T-helper 1 cell treated with Interleukin-12 subunit alpha and Interleukin-12 subunit beta and Interleukin-4 antibody, amounts not matched to agents 30 ng/mL and 1 ng/mL, for 36 hours (primary cell): Measurements from ENCODE around the gene MAN1A2. TPM values are rescaled to one million over a fixed set of nuclear protein-coding genes. Genes with fewer than 3 reads are reported as not detected.
"Not testable (repeated sequence)": the region's sequence is repeated elsewhere in the genome, so short reads cannot be mapped to it uniquely, and the experiment has no call there.

Source experiments
- intact Hi-C: fragments of 100-400 bp; cut with micrococcal nuclease; formaldehyde crosslinking; loops from one replicate; pipeline ENCODE4 v1.15.1; 2024
- total RNA-seq: library from RNA; stranded (reverse); gene quantifications from 2 replicates; pipeline ENCODE4 v1.2.3, GENCODE V29; 2022

MAN1A2 gene
- total RNA-seq: 43.2 and 44.6 TPM in 2 replicates

DNA sequence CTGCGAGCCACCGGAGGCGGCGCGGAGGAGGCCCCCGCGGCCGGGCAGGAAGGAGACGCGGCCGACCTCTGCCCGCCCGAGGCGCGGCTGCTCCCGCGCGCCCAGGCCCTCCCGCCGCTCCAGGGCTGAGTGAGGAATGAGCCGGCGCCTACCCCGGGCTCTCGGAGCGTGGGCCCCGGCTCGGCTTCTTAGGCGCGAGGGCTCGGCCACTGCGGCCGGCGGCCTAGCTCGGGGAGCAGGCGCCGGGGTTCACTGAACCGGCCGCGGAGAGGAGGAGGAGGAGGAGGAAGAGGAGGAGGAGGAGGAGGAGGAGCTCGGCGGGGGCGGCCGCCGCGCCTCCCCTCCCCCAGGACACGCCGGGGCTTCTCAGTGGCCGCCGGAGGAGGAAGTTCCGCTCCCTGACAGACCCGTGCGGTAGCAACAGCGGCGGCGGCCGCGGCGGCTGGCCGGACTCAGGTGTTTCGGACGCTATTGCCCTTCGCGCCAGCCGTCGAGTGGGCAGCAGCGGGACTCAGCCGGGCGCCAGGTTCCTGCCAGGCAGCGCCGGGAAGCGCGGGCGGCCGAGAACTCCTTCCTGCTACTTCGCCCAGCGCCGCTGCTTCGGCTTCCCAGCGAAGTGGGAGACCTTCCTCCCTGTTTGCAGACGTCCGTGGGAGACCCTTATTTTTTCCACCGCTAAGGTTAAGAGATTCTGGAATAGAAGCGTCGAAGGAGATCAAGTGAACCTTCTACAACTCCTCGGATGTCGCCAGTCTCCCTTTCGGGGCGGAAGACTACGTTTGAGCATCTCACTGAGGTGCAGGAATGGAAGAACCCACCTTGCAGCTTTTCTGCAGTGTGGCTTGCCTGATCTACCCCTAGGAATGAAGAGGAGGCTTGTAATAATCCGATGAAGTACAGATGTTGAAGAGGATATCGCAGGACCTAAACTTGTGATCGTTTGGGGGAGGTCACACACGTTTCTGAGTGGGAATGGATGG is at the start of gene MAN1A2:
MAN1A2 (plus strand) TSS at position 404 of the 980 bp plus-strand sequence. CDS start 735 bp downstream, outside the sequence.
- intact Hi-C loops: loop anchor here (1.0 to 10.0 kb wide), 15 partner anchors 25 to 1773 kb away; partner anchors contain the start of genes GDAP2, TENT5C, TRIM45 and TTF2

DNA sequence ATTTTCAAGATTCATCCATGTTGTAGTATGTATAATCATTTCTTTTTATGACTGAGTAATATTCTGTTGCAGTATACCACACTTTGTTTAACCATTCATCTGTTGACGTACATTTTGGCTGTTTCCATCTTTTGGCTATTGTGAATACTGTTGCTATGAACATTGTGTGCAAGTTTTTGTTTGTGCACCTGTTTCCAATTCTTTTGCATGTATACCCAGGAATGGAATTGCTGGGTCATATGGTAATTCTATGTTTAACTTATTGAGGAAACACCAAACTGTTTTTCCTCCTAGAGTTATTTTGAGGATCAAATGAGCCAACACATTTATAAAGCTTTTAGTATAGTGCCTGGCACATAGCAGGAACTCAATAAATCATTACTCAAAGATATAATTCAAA is 49.2 kb upstream of the MAN1A2 start:
- intact Hi-C loops: no loop called here

DNA sequence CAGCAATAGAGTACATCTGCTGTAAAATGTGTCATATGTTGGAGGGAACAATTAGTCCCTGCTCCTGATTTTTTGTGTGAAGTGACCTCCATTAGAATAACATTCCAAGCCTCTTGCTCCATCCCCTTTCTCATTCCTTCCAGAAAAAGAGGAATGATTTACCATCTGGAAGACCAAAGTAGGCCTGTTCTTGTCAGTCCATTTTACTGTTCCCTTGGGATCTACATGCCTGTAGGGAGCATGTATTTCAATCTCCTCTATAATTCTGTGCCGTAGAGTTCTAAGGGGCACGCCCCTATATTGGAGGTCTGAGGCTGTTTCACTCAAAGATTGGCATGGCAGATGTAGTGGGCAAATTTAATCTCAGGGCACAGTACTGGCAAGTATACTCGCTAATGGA is 48.8 kb upstream of the MAN1A2 start:
- intact Hi-C loops: no loop called here

DNA sequence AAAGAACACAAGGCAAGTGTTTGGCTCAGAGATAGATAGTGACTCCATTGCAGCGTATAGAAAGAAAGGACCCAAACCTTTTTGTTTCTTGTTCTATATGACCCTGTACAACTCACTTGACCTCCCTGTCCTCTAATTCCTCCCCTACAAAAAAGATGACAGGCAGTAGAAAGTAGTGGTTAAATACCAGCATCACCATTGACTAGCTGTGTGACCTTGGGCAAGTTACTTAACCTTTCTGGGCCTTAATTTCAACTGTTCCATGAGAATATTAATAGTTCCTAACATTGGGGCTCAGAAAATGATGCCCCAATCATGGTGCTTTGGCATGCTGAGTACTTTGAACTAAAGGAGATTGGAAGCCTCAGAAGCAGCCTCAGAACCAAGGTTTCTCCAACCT is 46.7 kb upstream of the MAN1A2 start:
- intact Hi-C loops: no loop called here

DNA sequence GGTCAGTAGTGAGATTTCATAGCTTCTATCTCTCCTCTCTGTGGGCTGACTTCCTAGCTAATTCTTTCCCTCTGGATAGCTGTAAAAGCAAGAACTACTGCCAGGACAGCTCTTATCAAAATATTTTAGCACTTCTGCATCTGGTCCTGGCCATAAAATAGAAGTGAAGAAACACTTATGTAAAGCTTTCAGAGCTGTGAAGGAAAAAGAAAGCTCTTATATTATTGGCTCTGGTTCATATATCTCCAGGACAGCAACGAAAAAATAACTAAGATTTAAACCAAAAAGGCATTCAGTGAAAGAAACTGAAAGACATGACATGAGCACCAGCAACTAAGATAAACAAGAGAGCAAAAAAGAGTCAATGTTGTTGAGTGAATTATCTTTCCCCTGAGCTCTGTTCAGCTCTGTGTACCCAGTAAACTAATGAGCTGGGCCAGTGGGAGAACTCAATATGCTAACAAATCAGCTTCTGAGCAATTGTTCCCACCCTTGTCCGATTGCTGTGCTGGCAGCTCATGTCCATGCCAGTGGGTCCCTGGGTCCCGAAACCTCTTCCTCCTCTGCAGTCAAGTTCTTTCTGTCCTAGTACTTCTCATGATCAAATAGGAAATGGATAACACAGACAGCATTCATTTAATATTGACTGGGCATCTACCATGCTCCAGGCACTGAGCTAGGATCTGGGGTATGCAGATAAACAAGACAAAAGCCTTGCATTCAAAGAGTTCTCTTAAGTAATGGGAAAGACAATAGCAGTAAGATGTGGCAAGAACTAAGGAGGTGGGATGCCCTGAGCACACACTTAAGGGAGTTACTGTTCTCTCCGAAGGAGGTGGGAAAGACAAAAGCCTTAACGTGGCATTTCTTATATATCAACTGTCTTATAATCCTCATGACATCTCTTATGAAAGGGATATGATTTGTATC is 45.3 kb upstream of the MAN1A2 start:
- intact Hi-C loops: no loop called here

DNA sequence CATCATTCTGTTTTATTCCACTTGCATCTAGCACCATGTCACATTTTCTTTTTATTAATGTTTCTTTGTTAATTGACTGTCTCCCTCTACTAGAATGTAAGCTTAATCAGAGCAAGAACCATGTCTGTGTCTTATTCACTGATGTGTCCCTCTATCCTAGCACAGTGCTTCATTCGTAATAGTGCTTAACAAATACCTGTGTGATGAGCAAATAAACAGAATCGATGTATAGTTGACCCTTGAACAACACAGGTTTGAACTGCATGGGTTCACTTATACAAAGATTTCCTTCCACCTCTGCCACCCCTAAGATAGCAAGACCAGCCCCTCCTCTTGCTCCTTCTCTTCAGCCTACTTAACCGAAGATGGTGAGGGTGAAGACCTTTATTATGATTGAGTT is 42.9 kb upstream of the MAN1A2 start:
- intact Hi-C loops: no loop called here

DNA sequence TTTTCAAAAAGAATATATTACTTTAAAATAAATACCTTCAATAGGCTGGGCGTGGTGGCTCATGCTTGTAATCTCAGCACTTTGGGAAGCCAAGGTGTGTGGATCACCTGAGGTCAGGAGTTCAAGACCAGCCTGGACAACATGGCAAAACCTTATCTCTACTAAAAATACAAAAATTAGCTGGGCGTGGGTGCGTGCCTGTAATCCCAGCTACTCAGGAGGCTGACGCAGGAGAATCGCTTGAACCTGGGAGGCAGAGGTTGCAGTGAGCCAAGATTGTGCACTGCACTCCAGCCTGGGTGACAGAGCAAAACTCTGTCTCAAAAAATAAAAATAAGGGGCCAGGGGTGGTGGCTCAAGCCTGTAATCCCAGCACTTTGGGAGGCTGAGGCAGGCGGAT is 41.2 kb upstream of the MAN1A2 start:
- intact Hi-C loops: not testable (repeated sequence)

DNA sequence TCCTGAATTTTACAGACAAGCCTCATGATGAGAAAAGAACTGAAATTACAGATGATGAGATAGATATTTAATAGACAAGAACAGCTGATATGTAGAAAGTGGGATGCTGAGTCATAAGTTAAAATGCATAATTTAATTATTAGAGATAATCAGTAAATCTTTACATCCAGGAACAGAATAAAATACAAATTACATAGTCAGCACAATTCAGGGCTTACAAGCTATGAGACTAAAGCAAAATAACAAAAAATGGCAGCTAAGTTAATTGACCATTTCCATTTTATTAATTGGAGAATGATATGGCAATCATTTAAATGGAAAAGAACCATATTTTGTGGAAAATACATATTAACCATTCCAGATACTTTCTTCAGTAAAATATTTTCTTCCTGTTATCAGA is 40.2 kb upstream of the MAN1A2 start:
- intact Hi-C loops: no loop called here

DNA sequence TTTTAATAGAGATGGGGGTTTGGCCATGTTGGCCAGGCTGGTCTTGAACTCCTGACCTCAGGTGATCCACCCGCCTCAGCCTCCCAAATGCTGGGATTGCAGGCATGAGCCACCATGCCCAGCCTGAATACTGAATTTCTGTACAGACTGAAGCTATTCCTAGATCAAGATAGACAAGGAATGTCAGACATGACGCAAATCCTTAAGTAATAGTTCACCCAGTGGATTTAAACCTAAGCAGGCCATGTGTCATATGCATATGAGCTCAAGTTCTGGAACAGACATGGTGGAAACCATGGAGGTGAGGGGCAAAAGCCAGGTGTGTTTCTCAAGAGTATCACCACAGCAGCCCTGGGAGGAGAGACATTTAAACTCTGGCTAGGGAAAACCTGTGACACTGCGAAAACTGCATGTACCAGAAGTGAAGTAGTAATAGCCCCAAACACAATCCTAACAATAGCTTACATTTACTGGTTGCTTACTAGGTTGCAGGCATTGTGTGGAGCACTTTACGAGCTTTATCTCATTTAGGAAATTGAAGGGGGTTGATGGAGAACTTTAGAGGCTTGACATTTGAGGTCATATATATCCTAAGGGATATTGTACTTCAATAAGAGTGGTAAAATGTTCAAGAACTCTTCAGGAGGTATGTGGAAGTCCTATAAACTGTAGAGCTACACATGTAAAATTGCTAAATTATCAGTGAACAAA is 31.7 kb upstream of the MAN1A2 start:
- intact Hi-C loops: no loop called here

DNA sequence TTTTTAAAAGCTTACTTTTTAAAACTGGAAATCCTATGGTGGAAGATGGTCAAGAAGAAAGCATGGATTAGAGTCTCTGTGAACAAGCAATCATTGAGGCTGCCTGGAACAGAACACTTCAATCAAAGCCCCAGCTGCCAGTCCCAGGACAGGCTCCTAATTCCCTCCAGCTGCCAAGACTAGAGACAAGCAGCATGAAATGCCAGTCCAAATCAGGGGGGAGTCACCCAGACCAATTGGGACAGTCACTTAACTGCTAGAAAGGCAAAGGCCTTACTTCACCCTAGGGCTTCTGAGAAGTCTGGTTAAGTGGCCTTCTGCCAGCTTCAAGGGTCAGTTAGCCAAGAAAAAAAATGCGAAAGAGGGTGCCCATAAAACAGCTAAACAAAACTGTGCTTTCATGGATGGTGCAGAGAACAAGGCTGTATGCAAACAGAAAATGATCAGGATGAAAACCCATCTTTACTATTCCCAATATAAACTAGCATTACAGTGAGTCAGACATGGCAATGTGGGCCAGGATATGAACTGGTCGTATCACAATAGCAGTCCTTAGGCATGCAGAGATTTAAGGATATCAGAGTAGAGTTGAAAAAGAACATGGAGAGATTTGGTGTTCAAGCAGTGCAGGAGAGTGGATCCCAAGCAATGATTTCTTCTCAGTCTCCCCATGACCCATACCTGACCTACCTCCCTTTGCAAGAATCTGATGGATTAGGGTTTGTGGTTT is 31.0 kb upstream of the MAN1A2 start:
- intact Hi-C loops: no loop called here

DNA sequence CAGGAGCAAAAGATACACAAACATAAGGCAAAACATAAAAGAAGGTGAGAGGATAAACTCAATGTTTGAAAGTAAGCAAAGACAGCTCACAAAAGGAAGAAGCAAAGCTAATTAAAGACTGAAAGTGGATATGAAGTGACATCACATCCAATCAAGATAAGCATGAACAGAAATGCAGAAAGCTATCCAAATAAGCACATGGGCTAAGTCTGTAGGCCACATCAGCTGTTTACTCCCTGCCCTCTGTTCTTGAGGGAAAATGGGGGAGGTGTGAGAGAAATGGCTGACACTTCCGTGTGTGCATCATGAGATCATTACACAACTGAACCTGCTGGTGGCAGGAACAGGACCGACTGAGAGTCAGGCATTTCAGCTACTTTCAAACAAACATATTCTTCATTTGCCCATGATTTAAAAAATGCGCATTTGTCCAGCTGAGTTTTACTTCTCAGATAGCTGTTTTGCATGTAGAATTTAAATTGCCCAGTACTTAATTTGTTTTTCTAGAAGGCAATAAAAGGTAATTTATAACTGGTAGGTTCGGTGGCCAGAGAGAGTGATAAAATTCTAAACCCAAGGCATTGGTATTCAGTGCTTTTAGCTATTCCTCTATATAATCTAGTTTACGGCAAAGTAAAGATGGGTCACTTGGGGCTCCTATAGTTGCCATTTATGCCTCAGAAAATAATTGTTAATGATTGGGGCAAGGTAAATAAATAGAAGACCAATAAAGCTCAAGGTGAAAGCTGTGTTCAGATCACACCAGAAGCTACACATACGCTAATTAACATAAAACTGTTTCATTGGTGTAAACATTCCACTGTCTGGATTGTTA is 27.2 kb upstream of the MAN1A2 start:
- intact Hi-C loops: no loop called here

DNA sequence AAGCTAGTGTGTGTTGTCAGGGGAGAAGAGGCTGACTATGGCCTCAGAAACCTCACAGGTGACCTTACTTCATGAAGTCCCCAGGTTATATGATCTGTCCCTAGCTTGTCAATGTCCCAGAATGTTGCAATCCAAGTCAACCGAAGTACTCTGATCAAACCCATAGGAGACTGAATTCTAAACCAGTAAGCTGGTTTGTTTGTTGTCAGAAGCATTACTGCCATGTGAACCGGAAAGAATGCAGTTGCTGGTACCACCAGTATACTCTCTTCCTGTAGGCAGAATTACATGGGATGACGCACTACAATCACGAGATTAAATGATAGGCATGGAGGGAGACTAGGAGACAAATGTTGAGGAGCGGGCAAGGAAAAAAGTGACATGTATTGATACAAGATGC is 26.1 kb upstream of the MAN1A2 start:
- intact Hi-C loops: no loop called here

DNA sequence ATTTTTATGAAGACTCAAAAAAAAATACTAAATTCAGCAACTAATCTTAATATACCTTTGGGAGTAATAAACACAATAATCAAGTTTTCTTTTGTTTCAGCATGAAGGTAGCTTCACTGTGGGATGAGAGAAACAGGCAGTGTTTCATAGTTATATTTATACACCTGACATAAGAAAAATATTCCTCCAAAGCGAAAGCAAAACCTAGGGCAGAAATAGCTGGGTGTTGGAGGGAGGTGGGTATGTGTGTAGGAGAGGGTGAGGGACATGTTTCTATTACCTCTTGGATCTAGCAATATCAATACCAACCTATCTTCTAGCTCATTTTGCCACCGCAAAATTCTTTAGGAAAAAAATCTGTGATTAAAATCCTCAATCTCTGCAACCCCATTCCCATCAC is 24.9 kb upstream of the MAN1A2 start:
- intact Hi-C loops: loop anchor here (1.0 kb wide), 1 partner anchor 25 kb away; the partner anchor contains the start of gene MAN1A2

DNA sequence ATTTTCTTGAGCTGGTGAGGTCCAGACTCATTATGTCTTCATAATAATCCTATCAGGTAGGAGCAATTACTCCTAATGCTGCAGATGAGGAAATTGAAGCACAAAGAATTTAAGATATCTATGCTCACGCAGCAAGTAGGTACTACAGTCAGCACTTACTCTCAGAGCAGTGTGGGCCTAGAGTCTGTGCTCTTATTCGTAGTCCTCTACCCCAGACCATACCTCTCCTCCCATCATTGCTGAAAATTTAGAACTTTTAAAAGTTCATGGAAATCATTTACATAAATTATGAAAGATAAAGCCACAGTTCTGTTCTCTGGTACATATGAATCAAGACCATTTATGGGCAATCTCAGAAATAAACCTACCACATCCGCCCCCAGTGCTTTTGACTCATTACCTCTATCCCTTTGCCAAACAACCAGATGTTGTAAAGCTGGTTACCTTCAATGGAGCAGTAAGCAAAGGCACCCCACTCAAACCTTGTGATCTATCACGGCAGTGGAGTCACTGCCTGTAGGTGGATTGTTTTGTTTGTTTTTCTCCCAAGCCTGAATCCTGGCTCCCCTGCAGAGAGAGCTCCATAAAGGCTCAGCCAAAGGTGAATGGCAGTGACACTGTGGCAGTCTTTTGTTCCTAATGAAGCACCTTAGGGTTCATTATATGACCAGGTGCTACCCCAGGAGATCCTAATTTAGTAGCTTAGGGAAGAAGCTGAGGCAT is 20.9 kb upstream of the MAN1A2 start:
- intact Hi-C loops: no loop called here

DNA sequence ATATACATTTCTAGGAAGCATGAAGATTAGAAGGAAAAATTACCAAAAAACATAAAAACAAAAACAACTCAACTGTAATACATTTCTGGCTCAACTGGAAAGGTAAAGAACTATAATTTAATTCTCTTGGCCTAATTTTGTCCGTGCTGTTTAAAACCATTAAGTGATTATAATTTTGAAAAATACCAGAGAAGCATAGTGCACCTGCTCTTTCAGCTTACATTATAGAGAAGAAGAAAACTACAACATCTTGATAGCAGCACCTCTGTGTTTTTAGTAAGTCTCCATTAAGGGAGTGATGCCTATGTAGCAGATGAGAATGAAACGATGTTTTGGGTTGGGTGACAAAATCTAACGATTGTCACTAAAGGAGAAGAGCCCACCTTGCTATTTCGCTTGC is 19.3 kb upstream of the MAN1A2 start:
- intact Hi-C loops: no loop called here

DNA sequence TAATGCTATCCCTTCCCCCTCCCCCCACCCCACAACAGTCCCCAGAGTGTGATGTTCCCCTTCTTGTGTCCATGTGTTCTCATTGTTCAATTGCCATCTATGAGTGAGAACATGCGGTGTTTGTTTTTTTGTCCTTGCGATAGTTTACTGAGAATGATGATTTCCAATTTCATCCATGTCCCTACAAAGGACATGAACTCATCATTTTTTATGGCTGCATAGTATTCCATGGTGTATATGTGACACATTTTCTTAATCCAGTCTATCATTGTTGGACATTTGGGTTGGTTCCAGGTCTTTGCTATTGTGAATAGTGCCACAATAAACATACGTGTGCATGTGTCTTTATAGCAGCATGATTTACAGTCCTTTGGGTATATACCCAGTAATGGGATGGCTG is 14.6 kb upstream of the MAN1A2 start:
- intact Hi-C loops: not testable (repeated sequence)

DNA sequence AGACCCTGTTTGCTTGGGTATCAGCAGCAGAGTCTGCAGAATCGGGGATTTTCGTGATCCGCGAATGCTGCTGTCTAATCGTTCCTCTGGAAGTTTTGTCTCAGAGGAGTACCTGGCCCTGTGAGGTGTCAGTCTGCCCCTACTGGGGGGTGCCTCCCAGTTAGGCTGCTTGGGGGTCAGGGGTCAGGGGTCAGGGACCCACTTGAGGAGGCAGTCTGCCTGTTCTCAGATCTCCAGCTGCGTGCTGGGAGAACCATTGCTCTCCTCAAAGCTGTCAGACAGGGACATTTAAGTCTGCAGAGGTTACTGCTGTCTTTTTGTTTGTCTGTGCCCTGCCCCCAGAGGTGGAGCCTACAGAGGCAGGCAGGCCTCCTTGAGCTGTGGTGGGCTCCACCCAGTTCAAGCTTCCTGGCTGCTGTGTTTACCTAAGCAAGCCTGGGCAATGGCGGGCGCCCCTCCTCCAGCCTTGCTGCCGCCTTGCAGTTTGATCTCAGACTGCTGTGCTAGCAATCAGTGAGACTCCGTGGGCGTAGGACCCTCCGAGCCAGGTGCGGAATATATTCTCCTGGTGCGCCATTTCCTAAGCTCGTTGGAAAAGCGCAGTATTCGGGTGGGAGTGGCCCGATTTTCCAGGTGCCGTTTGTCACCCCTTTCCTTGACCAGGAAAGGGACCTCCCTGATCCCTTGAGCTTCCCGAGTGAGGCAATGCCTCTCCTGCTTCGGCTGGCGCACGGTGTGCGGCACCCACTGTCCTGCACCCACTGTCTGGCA is 9.2 kb upstream of the MAN1A2 start:
- intact Hi-C loops: not testable (repeated sequence)

DNA sequence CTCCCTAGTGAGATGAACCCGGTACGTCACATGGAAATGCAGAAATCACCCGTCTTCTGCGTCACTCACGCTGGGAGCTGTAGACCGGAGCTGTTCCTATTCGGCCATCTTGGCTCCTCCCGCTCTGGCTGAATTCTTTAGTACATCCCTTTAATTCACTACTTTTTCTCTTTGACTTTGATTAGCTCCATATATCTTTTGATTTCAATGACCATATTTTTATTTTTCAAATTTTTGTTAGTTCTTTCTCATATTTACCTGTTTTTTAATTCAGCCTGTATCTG is 8.7 kb upstream of the MAN1A2 start:
- intact Hi-C loops: not testable (repeated sequence)
